Peyer's patch (tissue), 4 donors: ENCODE measurements around the gene PTPRM.

Experiments
- POLR2A ChIP-seq, 2 donors: fragments of 450-650 bp; IDR thresholded peaks; one replicate each; pipeline ENCODE4 v1.5.1; 2017; ENCODE audit warnings: antibody characterized with exemption in 2 of 2, mild to moderate bottlenecking in 2 of 2, moderate library complexity in 2 of 2
- TF ChIP-seq, protein P1 (sequence below), 6 experiments: fragments of 450-650 bp in 4 of 6; fragments of 200-600 bp in 2 of 6; sonication (generic) in 1 of 6; IDR thresholded peaks; one replicate each; pipeline ENCODE4 v1.5.1; 2017 to 2019; ENCODE audit warnings: antibody characterized with exemption in 6 of 6, mild to moderate bottlenecking in 3 of 6, moderate library complexity in 1 of 6

GRCh38 chr18:7729868-7730267, 162.8 kb downstream of the PTPRM start:
- TF ChIP-seq POLR2A (IDR thresholded peaks at IDR 0.05) = no peak
- TF ChIP-seq, protein P1, sequence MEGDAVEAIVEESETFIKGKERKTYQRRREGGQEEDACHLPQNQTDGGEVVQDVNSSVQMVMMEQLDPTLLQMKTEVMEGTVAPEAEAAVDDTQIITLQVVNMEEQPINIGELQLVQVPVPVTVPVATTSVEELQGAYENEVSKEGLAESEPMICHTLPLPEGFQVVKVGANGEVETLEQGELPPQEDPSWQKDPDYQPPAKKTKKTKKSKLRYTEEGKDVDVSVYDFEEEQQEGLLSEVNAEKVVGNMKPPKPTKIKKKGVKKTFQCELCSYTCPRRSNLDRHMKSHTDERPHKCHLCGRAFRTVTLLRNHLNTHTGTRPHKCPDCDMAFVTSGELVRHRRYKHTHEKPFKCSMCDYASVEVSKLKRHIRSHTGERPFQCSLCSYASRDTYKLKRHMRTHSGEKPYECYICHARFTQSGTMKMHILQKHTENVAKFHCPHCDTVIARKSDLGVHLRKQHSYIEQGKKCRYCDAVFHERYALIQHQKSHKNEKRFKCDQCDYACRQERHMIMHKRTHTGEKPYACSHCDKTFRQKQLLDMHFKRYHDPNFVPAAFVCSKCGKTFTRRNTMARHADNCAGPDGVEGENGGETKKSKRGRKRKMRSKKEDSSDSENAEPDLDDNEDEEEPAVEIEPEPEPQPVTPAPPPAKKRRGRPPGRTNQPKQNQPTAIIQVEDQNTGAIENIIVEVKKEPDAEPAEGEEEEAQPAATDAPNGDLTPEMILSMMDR (IDR thresholded peaks at IDR 0.05) = no peak
